ENCODE measurements around the gene ZNF496.

DNA sequence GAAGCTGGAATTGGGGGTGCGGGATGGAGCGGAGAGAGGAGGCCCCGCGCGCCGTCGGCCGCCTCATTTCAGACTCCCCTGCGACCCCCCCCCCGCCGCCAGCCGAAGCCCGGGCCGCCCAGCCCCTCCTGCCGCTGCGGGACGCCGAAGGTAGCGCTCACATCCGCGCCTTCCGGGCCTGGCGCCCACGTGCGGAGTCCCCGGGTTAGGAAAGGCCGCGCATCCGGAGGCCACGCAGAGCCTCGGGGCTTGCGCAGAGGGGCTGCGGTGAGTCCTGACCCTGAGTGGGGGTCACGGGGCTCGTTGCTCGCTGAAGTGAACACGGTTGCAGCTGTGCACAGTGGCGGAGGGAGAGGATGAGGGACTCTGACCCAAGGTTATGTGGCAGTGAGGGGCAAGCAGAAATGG lies 552 bp upstream of the ZNF496 start:
- TF ChIP-seq FOS (IDR thresholded peaks at IDR 0.05; ENCODE audit: extremely low read depth, insufficient read length) (no peak), MCM3 (IDR thresholded peaks at IDR 0.05) (no peak), EP300 (IDR thresholded peaks at IDR 0.05; ENCODE audit: low read length) (no peak), POLR2AphosphoS5 (IDR thresholded peaks at IDR 0.05; ENCODE audit: control insufficient read depth, insufficient read depth, low read depth, low read length) (no peak)
- TF ChIP-seq, protein P1, sequence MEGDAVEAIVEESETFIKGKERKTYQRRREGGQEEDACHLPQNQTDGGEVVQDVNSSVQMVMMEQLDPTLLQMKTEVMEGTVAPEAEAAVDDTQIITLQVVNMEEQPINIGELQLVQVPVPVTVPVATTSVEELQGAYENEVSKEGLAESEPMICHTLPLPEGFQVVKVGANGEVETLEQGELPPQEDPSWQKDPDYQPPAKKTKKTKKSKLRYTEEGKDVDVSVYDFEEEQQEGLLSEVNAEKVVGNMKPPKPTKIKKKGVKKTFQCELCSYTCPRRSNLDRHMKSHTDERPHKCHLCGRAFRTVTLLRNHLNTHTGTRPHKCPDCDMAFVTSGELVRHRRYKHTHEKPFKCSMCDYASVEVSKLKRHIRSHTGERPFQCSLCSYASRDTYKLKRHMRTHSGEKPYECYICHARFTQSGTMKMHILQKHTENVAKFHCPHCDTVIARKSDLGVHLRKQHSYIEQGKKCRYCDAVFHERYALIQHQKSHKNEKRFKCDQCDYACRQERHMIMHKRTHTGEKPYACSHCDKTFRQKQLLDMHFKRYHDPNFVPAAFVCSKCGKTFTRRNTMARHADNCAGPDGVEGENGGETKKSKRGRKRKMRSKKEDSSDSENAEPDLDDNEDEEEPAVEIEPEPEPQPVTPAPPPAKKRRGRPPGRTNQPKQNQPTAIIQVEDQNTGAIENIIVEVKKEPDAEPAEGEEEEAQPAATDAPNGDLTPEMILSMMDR (IDR thresholded peaks at IDR 0.05 in 2 of 3, conservative IDR thresholded peaks at IDR 0.05 in 1 of 3; ENCODE audit: insufficient read depth in 2 of 3, low read depth in 1 of 3, low read length in 3 of 3): 0 out of 6 replicates have a peak, but pooled peaks of 1 of the 3 experiments have one; percentile 2
